HUES64 (cell line): ENCODE data around the gene CHSY1.

Experiments
- H3K27ac ChIP-seq: 2 replicates; pipeline ENCODE4 v1.7.0; 2013; ENCODE audit warnings: low read depth, low read length, inconsistent platforms
- H3K27me3 ChIP-seq: 2 replicates; pipeline ENCODE4 v1.6.1; 2013; ENCODE audit warnings: mild to moderate bottlenecking, low read length; ENCODE audit not compliant: insufficient read depth
- H3K36me3 ChIP-seq: 2 replicates; pipeline ENCODE4 v1.6.1; 2013; ENCODE audit warnings: mild to moderate bottlenecking, low read length; ENCODE audit not compliant: insufficient read depth
- H3K4me1 ChIP-seq: 2 replicates; pipeline ENCODE4 v1.6.1; 2013; ENCODE audit warnings: mild to moderate bottlenecking, low read length, moderate library complexity; ENCODE audit not compliant: insufficient read depth
- H3K4me3 ChIP-seq: 2 replicates; pipeline ENCODE4 v1.5.1; 2013; ENCODE audit warnings: mild to moderate bottlenecking, low read length, moderate library complexity
- H3K9ac ChIP-seq: 2 replicates; pipeline ENCODE4 v1.6.1; 2013; ENCODE audit warnings: mild to moderate bottlenecking, low read depth, low read length
- H3K9me3 ChIP-seq: 2 replicates; pipeline ENCODE4 v1.6.1; 2013; ENCODE audit warnings: low read depth, low read length; ENCODE audit not compliant: insufficient read depth
- WGBS: fragments of 150-250, 120-280 bp; methylation state at CpG from one replicate; pipeline ENCODE4 v1.1.7; 2013; ENCODE audit warnings: missing lambda C conversion rate; 5-methylcytosine and 5-hydroxymethylcytosine counted together

CHSY1 gene

GRCh38 chr15:101174152-101174920 is 77.5 kb downstream of the CHSY1 start:
- Histone ChIP-seq H3K36me3 (peaks cover 44% of the 10 kb centered on the region), H3K4me3 (no peak overlapping the region), H3K27me3 (no peaks in the 10 kb centered on the region), H3K9me3 (no peaks in the 10 kb centered on the region), H3K4me1 (peaks cover 11% of the 10 kb centered on the region), H3K9ac (no peak overlapping the region), H3K27ac (no peak overlapping the region)
- 96% methylated on average over 29 of the region's 29 CpGs for WGBS

- WGBS: 92% methylated on average over 14 of the region's 14 CpGs
- no peak overlapping the region for H3K4me3 ChIP-seq
- H3K36me3 ChIP-seq: peaks cover 38% of the 10 kb centered on the region
- H3K27me3 ChIP-seq: no peaks in the 10 kb centered on the region
- peaks cover 11% of the 10 kb centered on the region for H3K4me1 ChIP-seq
- H3K9me3 ChIP-seq: no peaks in the 10 kb centered on the region
- H3K9ac ChIP-seq: no peak overlapping the region
- no peak overlapping the region for H3K27ac ChIP-seq
Observed at GRCh38 chr15:101173233-101174119, 78.4 kb downstream of the CHSY1 start.

GRCh38 chr15:101172501-101173071 is 79.3 kb downstream of the CHSY1 start:
- Histone ChIP-seq H3K4me1 (peaks cover 11% of the 10 kb centered on the region), H3K36me3 (peaks cover 29% of the 10 kb centered on the region), H3K9ac (no peak overlapping the region), H3K27ac (no peak overlapping the region), H3K27me3 (no peaks in the 10 kb centered on the region), H3K4me3 (no peak overlapping the region), H3K9me3 (no peaks in the 10 kb centered on the region)
- 87% methylated on average over 17 of the region's 17 CpGs for WGBS

- WGBS: 86% methylated on average over 10 of the region's 12 CpGs
- Histone ChIP-seq H3K4me3 (no peak overlapping the region), H3K27ac (no peak overlapping the region), H3K9ac (no peak overlapping the region), H3K4me1 (peaks cover 11% of the 10 kb centered on the region), H3K9me3 (no peaks in the 10 kb centered on the region), H3K27me3 (no peaks in the 10 kb centered on the region), H3K36me3 (peaks cover 22% of the 10 kb centered on the region)
Observed at GRCh38 chr15:101171954-101172353, 79.9 kb downstream of the CHSY1 start.

- no peak overlapping the region for H3K27ac ChIP-seq
- peaks cover 11% of the 10 kb centered on the region for H3K9me3 ChIP-seq
- H3K9ac ChIP-seq: no peak overlapping the region
- H3K4me3 ChIP-seq: no peak overlapping the region
- H3K4me1 ChIP-seq: peaks cover 11% of the 10 kb centered on the region
- no peaks in the 10 kb centered on the region for H3K27me3 ChIP-seq
- peaks cover 11% of the 10 kb centered on the region for H3K36me3 ChIP-seq
- WGBS: 93% methylated on average over 20 of the region's 20 CpGs
Observed at GRCh38 chr15:101170568-101171350, 81.1 kb downstream of the CHSY1 start.

- H3K36me3 ChIP-seq: no peaks in the 10 kb centered on the region; the same call in 1 of the 2 replicates
- no peak overlapping the region for H3K4me3 ChIP-seq
- H3K9ac ChIP-seq: no peak overlapping the region
- no peak overlapping the region for H3K27ac ChIP-seq
- WGBS: 88% methylated on average over 19 of the region's 19 CpGs
- H3K4me1 ChIP-seq: peaks cover 11% of the 10 kb centered on the region
- H3K9me3 ChIP-seq: peaks cover 21% of the 10 kb centered on the region
- no peaks in the 10 kb centered on the region for H3K27me3 ChIP-seq
Observed at GRCh38 chr15:101169495-101170071, 82.3 kb downstream of the CHSY1 start.

- Histone ChIP-seq H3K27ac (no peak overlapping the region), H3K9me3 (peaks cover 21% of the 10 kb centered on the region), H3K9ac (no peak overlapping the region), H3K4me1 (peaks cover 11% of the 10 kb centered on the region), H3K4me3 (no peak overlapping the region), H3K36me3 (no peaks in the 10 kb centered on the region), H3K27me3 (no peaks in the 10 kb centered on the region)
- 78% methylated on average over 6 of the region's 6 CpGs for WGBS
Observed at GRCh38 chr15:101168898-101169494, 82.9 kb downstream of the CHSY1 start.

GRCh38 chr15:101168463-101168824 is 83.4 kb downstream of the CHSY1 start:
- H3K27ac ChIP-seq: no peak overlapping the region
- WGBS: 81% methylated on average over 1 of the region's 1 CpG
- no peak overlapping the region for H3K4me3 ChIP-seq
- H3K27me3 ChIP-seq: no peaks in the 10 kb centered on the region
- H3K9ac ChIP-seq: no peak overlapping the region
- peaks cover 11% of the 10 kb centered on the region for H3K4me1 ChIP-seq
- H3K36me3 ChIP-seq: no peaks in the 10 kb centered on the region
- peaks cover 21% of the 10 kb centered on the region for H3K9me3 ChIP-seq

- Histone ChIP-seq H3K27ac (no peak overlapping the region), H3K9me3 (peaks cover 21% of the 10 kb centered on the region), H3K4me1 (peaks cover 11% of the 10 kb centered on the region), H3K9ac (no peak overlapping the region), H3K27me3 (no peaks in the 10 kb centered on the region), H3K36me3 (no peaks in the 10 kb centered on the region), H3K4me3 (no peak overlapping the region)
- 86% methylated on average over 13 of the region's 13 CpGs for WGBS
Observed at GRCh38 chr15:101167753-101168462, 83.9 kb downstream of the CHSY1 start.

GRCh38 chr15:101167411-101167752 is 84.5 kb downstream of the CHSY1 start:
- no peak overlapping the region for H3K4me3 ChIP-seq
- peaks cover 5% of the 10 kb centered on the region for H3K4me1 ChIP-seq
- no peak overlapping the region for H3K27ac ChIP-seq
- peaks cover 21% of the 10 kb centered on the region for H3K9me3 ChIP-seq
- no peaks in the 10 kb centered on the region for H3K36me3 ChIP-seq
- no peaks in the 10 kb centered on the region for H3K27me3 ChIP-seq
- WGBS: 93% methylated on average over 3 of the region's 3 CpGs
- H3K9ac ChIP-seq: no peak overlapping the region
